H1 (cell line): ENCODE measurements around the gene TMEM204. TPM values are rescaled to one million over a fixed set of nuclear protein-coding genes. Genes with fewer than 3 reads are reported as not detected.
A peak's percentile ranks its signal among the peaks of the same experiment; 100 is the strongest.

Experiments used
- CTCF ChIA-PET: fragments of 300-600 bp; sonication (Branson Sonifier 250); formaldehyde crosslinking; loops from one replicate; lab custom pipeline; 2021; ENCODE audit not compliant: partially characterized antibody; lab: Charles Lee
- POLR2A ChIA-PET: fragments of 300-600 bp; sonication (Branson Sonifier 250); formaldehyde crosslinking; loops from one replicate; lab custom pipeline; 2021; ENCODE audit warnings: inconsistent platforms; ENCODE audit not compliant: partially characterized antibody; lab: Charles Lee
- DNase-seq, 2 experiments: peaks; one replicate each; pipeline versions ENCODE4 v3.0.0 to v3.0.0-alpha.2; 2010 to 2022; ENCODE audit warnings: low spot score in 2 of 2, low read depth in 1 of 2, mixed read lengths in 1 of 2
- FAIRE-seq: peaks from 2 replicates; lab custom pipeline; 2011; peaks lifted over from hg19 to GRCh38; lab: Jason Lieb, UNC
- H2AFZ ChIP-seq: 2 replicates; pipeline ENCODE4 v1.8.1; 2012; ENCODE audit warnings: low read length, inconsistent platforms
- H2AK5ac ChIP-seq: 2 replicates; pipeline ENCODE4 v1.6.1; 2013; ENCODE audit warnings: low read depth, low read length
- H2BK120ac ChIP-seq: replicated peaks from 2 replicates; pipeline ENCODE3; 2013; ENCODE audit warnings: low read depth, low read length, inconsistent platforms
- H2BK12ac ChIP-seq: 2 replicates; pipeline ENCODE4 v1.6.1; 2013; ENCODE audit warnings: low read depth, low read length
- H2BK15ac ChIP-seq: 2 replicates; pipeline ENCODE4 v1.6.1; 2013; ENCODE audit warnings: low read length
- H2BK20ac ChIP-seq: 2 replicates; pipeline ENCODE4 v1.6.1; 2013; ENCODE audit warnings: low read length
- H2BK5ac ChIP-seq: 2 replicates; pipeline ENCODE4 v1.6.1; 2013; ENCODE audit warnings: low read depth, low read length
- H3K14ac ChIP-seq: 2 replicates; pipeline ENCODE4 v1.6.1; 2013; ENCODE audit warnings: inconsistent platforms; ENCODE audit not compliant: insufficient read length
- H3K18ac ChIP-seq: 2 replicates; pipeline ENCODE4 v1.6.1; 2013; ENCODE audit warnings: low read length; ENCODE audit errors: extremely low read depth
- H3K23ac ChIP-seq: 2 replicates; pipeline ENCODE4 v1.6.1; 2013; ENCODE audit warnings: inconsistent platforms; ENCODE audit not compliant: insufficient read length
- H3K23me2 ChIP-seq: 2 replicates; pipeline ENCODE4 v1.6.1; 2013; ENCODE audit warnings: low read depth, low read length
- H3K27ac ChIP-seq: 2 replicates; pipeline ENCODE4 v1.6.1; 2011; ENCODE audit warnings: low read depth, low read length, inconsistent platforms
- H3K27me3 ChIP-seq, 4 experiments: replicated peaks in 1 of 4; 1 replicate in 1 of 4; 2 replicates in 3 of 4; pipeline versions ENCODE4 v1.6.1 to v1.8.1; 2011 to 2013; ENCODE audit warnings: low read length in 3 of 4, mild to moderate bottlenecking in 3 of 4, inconsistent platforms in 2 of 4, mixed read lengths in 2 of 4, moderate library complexity in 1 of 4; ENCODE audit not compliant: control insufficient read depth in 3 of 4, insufficient read depth in 3 of 4; ENCODE audit errors: extremely low read depth in 1 of 4
- H3K36me3 ChIP-seq, 4 experiments: 2 replicates each; pipeline versions ENCODE4 v1.6.1 to v1.8.1; 2011 to 2013; ENCODE audit warnings: mild to moderate bottlenecking in 4 of 4, low read length in 3 of 4, moderate library complexity in 2 of 4, control low read depth in 1 of 4, inconsistent platforms in 1 of 4; ENCODE audit not compliant: insufficient read depth in 4 of 4, control insufficient read depth in 2 of 4
- H3K4ac ChIP-seq: replicated peaks from 2 replicates; pipeline ENCODE3; 2013; ENCODE audit warnings: low read length, low read depth, mixed read lengths, inconsistent platforms; ENCODE audit not compliant: insufficient read length
- H3K4me1 ChIP-seq, 4 experiments: replicated peaks in 1 of 4; 1 replicate in 1 of 4; 2 replicates in 3 of 4; pipeline versions ENCODE4 v1.6.1 to v1.8.1; 2011 to 2013; ENCODE audit warnings: low read length in 3 of 4, inconsistent platforms in 2 of 4, mixed read lengths in 1 of 4; ENCODE audit not compliant: insufficient read depth in 4 of 4, control insufficient read depth in 3 of 4
- H3K4me2 ChIP-seq, 2 experiments: 2 replicates each; pipeline versions ENCODE4 v1.6.1 to v1.8.1; 2011 to 2013; ENCODE audit warnings: low read depth in 2 of 2, low read length in 2 of 2, control low read depth in 1 of 2, inconsistent platforms in 1 of 2, mild to moderate bottlenecking in 1 of 2; ENCODE audit not compliant: insufficient read depth in 1 of 2
- H3K4me3 ChIP-seq, 4 experiments: fragments of 200-600, 300-600 bp in 1 of 4; sonication (generic), shearing (Covaris generic), sonication (Bioruptor Twin) in 1 of 4; 2 replicates each; pipeline versions ENCODE4 v1.5.1 to v1.8.1; 2011 to 2016; ENCODE audit warnings: low read length in 4 of 4, low read depth in 3 of 4, control low read depth in 2 of 4, inconsistent platforms in 2 of 4, mild to moderate bottlenecking in 2 of 4, mixed read lengths in 1 of 4, moderate library complexity in 1 of 4; ENCODE audit not compliant: insufficient read depth in 2 of 4; ENCODE audit errors: extremely low read depth in 1 of 4
- H3K56ac ChIP-seq: replicated peaks from 2 replicates; pipeline ENCODE3; 2013; ENCODE audit warnings: low read depth, mild to moderate bottlenecking, mixed read lengths, low read length, inconsistent platforms; ENCODE audit not compliant: insufficient read length
- H3K79me1 ChIP-seq: 2 replicates; pipeline ENCODE4 v1.6.1; 2013; ENCODE audit warnings: low read depth, low read length, control low read depth
- H3K79me2 ChIP-seq, 2 experiments: 2 replicates each; pipeline versions ENCODE4 v1.6.1 to v1.8.1; 2012 to 2013; ENCODE audit warnings: low read length in 2 of 2, mild to moderate bottlenecking in 2 of 2, inconsistent platforms in 1 of 2; ENCODE audit not compliant: insufficient read depth in 2 of 2, control insufficient read depth in 1 of 2
- H3K9ac ChIP-seq, 4 experiments: replicated peaks in 1 of 4; 1 replicate in 1 of 4; 2 replicates in 3 of 4; pipeline versions ENCODE4 v1.6.1 to v1.8.1; 2011 to 2013; ENCODE audit warnings: low read depth in 3 of 4, low read length in 3 of 4, control low read depth in 2 of 4, mild to moderate bottlenecking in 2 of 4, moderate library complexity in 2 of 4, inconsistent platforms in 1 of 4; ENCODE audit errors: extremely low read depth in 1 of 4
- H3K9me3 ChIP-seq, 2 experiments: 2 replicates each; pipeline versions ENCODE4 v1.6.1 to v1.8.1; 2012 to 2013; ENCODE audit warnings: mild to moderate bottlenecking in 2 of 2, moderate library complexity in 2 of 2, control low read depth in 1 of 2, inconsistent platforms in 1 of 2, low read depth in 1 of 2, low read length in 1 of 2, mixed read lengths in 1 of 2; ENCODE audit not compliant: insufficient read depth in 2 of 2
- H4K20me1 ChIP-seq, 2 experiments: replicated peaks in 1 of 2; 2 replicates each; pipeline versions ENCODE3 to v1.8.1; 2011 to 2013; ENCODE audit warnings: inconsistent platforms in 2 of 2, low read length in 2 of 2, mild to moderate bottlenecking in 1 of 2; ENCODE audit not compliant: insufficient read depth in 2 of 2, control insufficient read depth in 1 of 2
- H4K5ac ChIP-seq: 2 replicates; pipeline ENCODE4 v1.6.1; 2013; ENCODE audit warnings: low read length, low read depth, mixed read lengths, inconsistent platforms; ENCODE audit not compliant: insufficient read length
- H4K8ac ChIP-seq: 2 replicates; pipeline ENCODE4 v1.8.0; 2013; ENCODE audit warnings: mild to moderate bottlenecking, moderate library complexity, low read length, inconsistent platforms; ENCODE audit not compliant: insufficient read depth; ENCODE audit errors: extremely low read depth
- H4K91ac ChIP-seq: replicated peaks from 2 replicates; pipeline ENCODE3; 2013; ENCODE audit warnings: low read length, mixed read lengths, inconsistent platforms; ENCODE audit not compliant: insufficient read length
- ASH2L ChIP-seq: fragments of 200-600, 300-600 bp; sonication (generic); IDR thresholded peaks from one replicate; pipeline ENCODE4 v1.7.1; 2017; ENCODE audit warnings: low read length
- BCL11A ChIP-seq, 2 experiments: IDR thresholded peaks; one replicate each; pipeline ENCODE4 v1.6.1; 2011; ENCODE audit warnings: low read depth in 2 of 2, low read length in 2 of 2, mild to moderate bottlenecking in 2 of 2
- GTF2F1 ChIP-seq: IDR thresholded peaks from 2 replicates; pipeline ENCODE4 v1.6.1; 2012; ENCODE audit warnings: low read depth, low read length, improper control_type of control experiment, borderline replicate concordance
- WGBS, 2 experiments: shearing (Covaris generic) in 1 of 2; methylation state at CpG; one replicate each; pipeline versions ENCODE4 v1.1.6 to v1.1.7; 2013 to 2015; ENCODE audit warnings: low lambda C conversion rate in 2 of 2, mixed read lengths in 2 of 2, inconsistent platforms in 1 of 2, low coverage in 1 of 2, missing lambda C conversion rate in 1 of 2; ENCODE audit not compliant: insufficient replicate concordance in 2 of 2, insufficient coverage in 1 of 2, insufficient read length in 1 of 2; ENCODE audit errors: extremely low coverage in 1 of 2, missing lambda C conversion rate in 1 of 2; 5-methylcytosine and 5-hydroxymethylcytosine counted together
- polyA plus RNA-seq, 7 experiments: library from polyadenylated mRNA; depleted of rRNA in 3 of 7; stranded (reverse) in 5 of 7; unstranded in 2 of 7; fragments of >200 nt in 5 of 7; fragments of 200-250 nt in 2 of 7; gene quantifications; 1 replicate in 5 of 7; 2 replicates in 1 of 7; 4 replicates in 1 of 7; pipeline versions ENCODE4 v1.2.1 to v1.2.3, GENCODE V29; 2011 to 2013; ENCODE audit warnings: missing spikeins in 2 of 7, mixed read lengths in 2 of 7
- total RNA-seq: library from RNA; stranded (reverse); fragmentation: NEBNext Ultra II Directional; extraction: Animal tissue kit (Norgen Biotek cat#: 25700); gene quantifications from 2 replicates; pipeline ENCODE4 v1.2.1, GENCODE V29; 2021

TMEM204 gene
- total and polyA plus RNA-seq, 2 of the 8 experiments (the other 6 are each of a cell fraction or from before 2014, with no cell fraction given): not detected

- Histone ChIP-seq H3K14ac (no peak overlapping the region), H3K27me3 (no peaks in the 10 kb centered on the region), H3K4me1 (no peaks in the 10 kb centered on the region), H2BK15ac (no peak overlapping the region), H3K4me2 (no peak overlapping the region), H4K5ac (no peak overlapping the region), H4K91ac (no peak overlapping the region), H3K79me2 (no peaks in the 10 kb centered on the region), H4K8ac (peak overlapping the region; percentile 51; the same call in 1 of the 2 replicates), H3K56ac (no peak overlapping the region), H2BK5ac (no peak overlapping the region), H3K4me3 (no peak overlapping the region), H3K36me3 (peaks cover 7 to 24% (median 8%) of the 10 kb centered on the region in 4 experiments; a peak in 5 of 8 replicates), H4K20me1 (peaks cover 2% of the 10 kb centered on the region in 2 experiments), H3K23ac (no peak overlapping the region), H2AK5ac (no peak overlapping the region), H3K4ac (no peak overlapping the region), H3K9me3 (peaks cover 0 to 2% of the 10 kb centered on the region in 2 experiments; a peak in 2 of 4 replicates), H3K79me1 (no peaks in the 10 kb centered on the region), H3K27ac (no peak overlapping the region), H2BK20ac (no peak overlapping the region), H3K9ac (no peak overlapping the region), H2BK120ac (no peak overlapping the region), H2BK12ac (no peak overlapping the region), H3K18ac (no peak overlapping the region)
- ChIA-PET POLR2A (interaction anchor here (1.0 to 10.3 kb wide), 5 partner anchors 9 to 260 kb away, joined by 3 to 175 read pairs (median 3); partner anchors contain the start of genes PTX4 and TELO2), CTCF (interaction anchor here (1.1 to 1.9 kb wide), 8 partner anchors 8 to 145 kb away, joined by 3 to 10 read pairs (median 4); partner anchors contain the start of gene TELO2)
- no peak for DNase-seq
- no peak for TF ChIP-seq ASH2L
- no peak for TF ChIP-seq GTF2F1
- TF ChIP-seq BCL11A (IDR thresholded peaks at IDR 0.05; ENCODE audit: low read depth in 2 of 2, low read length in 2 of 2): no peak
- TF ChIP-seq, all 59 proteins: peak for 0
- H2AFZ ChIP-seq: no peak overlapping the region
- WGBS, 2 experiments: 94% methylated on average over 40 of the region's 44 CpGs; no CpG with 5 or more reads in 1 of the 2 experiments
- no peaks in the 10 kb centered on the region for H3K23me2 ChIP-seq
- no peak for FAIRE-seq
These were observed 23.9 kb upstream of the TMEM204 start for GRCh38 chr16:1509307-1510221.
